Measurements from ENCODE around the gene MICAL3. TPM values are rescaled to one million over a fixed set of nuclear protein-coding genes. Genes with fewer than 3 reads are reported as not detected.

Gene MICAL3
- total and polyA plus RNA-seq, 2 of the 8 experiments (the other 6 are each of a cell fraction or from before 2014, with no cell fraction given) = 8.3 to 41.8 TPM

DNA sequence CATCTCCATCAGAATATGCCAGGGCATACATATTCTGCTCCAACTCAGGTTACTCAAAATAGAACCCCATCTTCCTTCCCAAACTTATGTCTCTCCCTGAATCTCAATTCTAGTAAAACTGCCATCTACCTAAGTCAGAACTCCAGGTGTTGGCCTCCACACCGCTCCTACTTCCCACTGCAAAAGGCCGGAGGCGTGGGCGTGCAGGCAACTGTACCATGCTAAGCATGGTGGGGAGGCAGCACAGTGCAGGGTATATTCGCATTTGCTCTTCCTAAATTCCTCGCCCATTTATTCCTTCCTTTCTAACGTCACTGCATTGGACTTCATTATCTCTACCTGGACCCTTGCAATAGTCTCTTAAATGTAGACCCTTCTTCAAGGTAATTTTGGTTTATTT, 97.8 kb downstream of the MICAL3 start (continued):
- TF ChIP-seq, protein P1, sequence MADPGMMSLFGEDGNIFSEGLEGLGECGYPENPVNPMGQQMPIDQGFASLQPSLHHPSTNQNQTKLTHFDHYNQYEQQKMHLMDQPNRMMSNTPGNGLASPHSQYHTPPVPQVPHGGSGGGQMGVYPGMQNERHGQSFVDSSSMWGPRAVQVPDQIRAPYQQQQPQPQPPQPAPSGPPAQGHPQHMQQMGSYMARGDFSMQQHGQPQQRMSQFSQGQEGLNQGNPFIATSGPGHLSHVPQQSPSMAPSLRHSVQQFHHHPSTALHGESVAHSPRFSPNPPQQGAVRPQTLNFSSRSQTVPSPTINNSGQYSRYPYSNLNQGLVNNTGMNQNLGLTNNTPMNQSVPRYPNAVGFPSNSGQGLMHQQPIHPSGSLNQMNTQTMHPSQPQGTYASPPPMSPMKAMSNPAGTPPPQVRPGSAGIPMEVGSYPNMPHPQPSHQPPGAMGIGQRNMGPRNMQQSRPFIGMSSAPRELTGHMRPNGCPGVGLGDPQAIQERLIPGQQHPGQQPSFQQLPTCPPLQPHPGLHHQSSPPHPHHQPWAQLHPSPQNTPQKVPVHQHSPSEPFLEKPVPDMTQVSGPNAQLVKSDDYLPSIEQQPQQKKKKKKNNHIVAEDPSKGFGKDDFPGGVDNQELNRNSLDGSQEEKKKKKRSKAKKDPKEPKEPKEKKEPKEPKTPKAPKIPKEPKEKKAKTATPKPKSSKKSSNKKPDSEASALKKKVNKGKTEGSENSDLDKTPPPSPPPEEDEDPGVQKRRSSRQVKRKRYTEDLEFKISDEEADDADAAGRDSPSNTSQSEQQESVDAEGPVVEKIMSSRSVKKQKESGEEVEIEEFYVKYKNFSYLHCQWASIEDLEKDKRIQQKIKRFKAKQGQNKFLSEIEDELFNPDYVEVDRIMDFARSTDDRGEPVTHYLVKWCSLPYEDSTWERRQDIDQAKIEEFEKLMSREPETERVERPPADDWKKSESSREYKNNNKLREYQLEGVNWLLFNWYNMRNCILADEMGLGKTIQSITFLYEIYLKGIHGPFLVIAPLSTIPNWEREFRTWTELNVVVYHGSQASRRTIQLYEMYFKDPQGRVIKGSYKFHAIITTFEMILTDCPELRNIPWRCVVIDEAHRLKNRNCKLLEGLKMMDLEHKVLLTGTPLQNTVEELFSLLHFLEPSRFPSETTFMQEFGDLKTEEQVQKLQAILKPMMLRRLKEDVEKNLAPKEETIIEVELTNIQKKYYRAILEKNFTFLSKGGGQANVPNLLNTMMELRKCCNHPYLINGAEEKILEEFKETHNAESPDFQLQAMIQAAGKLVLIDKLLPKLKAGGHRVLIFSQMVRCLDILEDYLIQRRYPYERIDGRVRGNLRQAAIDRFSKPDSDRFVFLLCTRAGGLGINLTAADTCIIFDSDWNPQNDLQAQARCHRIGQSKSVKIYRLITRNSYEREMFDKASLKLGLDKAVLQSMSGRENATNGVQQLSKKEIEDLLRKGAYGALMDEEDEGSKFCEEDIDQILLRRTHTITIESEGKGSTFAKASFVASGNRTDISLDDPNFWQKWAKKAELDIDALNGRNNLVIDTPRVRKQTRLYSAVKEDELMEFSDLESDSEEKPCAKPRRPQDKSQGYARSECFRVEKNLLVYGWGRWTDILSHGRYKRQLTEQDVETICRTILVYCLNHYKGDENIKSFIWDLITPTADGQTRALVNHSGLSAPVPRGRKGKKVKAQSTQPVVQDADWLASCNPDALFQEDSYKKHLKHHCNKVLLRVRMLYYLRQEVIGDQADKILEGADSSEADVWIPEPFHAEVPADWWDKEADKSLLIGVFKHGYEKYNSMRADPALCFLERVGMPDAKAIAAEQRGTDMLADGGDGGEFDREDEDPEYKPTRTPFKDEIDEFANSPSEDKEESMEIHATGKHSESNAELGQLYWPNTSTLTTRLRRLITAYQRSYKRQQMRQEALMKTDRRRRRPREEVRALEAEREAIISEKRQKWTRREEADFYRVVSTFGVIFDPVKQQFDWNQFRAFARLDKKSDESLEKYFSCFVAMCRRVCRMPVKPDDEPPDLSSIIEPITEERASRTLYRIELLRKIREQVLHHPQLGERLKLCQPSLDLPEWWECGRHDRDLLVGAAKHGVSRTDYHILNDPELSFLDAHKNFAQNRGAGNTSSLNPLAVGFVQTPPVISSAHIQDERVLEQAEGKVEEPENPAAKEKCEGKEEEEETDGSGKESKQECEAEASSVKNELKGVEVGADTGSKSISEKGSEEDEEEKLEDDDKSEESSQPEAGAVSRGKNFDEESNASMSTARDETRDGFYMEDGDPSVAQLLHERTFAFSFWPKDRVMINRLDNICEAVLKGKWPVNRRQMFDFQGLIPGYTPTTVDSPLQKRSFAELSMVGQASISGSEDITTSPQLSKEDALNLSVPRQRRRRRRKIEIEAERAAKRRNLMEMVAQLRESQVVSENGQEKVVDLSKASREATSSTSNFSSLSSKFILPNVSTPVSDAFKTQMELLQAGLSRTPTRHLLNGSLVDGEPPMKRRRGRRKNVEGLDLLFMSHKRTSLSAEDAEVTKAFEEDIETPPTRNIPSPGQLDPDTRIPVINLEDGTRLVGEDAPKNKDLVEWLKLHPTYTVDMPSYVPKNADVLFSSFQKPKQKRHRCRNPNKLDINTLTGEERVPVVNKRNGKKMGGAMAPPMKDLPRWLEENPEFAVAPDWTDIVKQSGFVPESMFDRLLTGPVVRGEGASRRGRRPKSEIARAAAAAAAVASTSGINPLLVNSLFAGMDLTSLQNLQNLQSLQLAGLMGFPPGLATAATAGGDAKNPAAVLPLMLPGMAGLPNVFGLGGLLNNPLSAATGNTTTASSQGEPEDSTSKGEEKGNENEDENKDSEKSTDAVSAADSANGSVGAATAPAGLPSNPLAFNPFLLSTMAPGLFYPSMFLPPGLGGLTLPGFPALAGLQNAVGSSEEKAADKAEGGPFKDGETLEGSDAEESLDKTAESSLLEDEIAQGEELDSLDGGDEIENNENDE (IDR thresholded peaks at IDR 0.05; ENCODE audit: insufficient replicate concordance, low read length) = no peak
- no peak for TF ChIP-seq KDM5A (IDR thresholded peaks at IDR 0.05; ENCODE audit: low read length)
- TF ChIP-seq JUN (IDR thresholded peaks at IDR 0.05; ENCODE audit: low read depth, low read length) = no peak
- no peak for TF ChIP-seq ASH2L (IDR thresholded peaks at IDR 0.05; ENCODE audit: low read length)
- TF ChIP-seq SIX5 (IDR thresholded peaks at IDR 0.05; ENCODE audit: low read depth, low read length) = no peak
- TF ChIP-seq, protein P2, sequence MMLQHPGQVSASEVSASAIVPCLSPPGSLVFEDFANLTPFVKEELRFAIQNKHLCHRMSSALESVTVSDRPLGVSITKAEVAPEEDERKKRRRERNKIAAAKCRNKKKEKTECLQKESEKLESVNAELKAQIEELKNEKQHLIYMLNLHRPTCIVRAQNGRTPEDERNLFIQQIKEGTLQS (IDR thresholded peaks at IDR 0.05; ENCODE audit: insufficient read depth, low read depth, low read length) = no peak
- no peak for TF ChIP-seq KDM1A (IDR thresholded peaks at IDR 0.05; ENCODE audit: borderline replicate concordance, low read length)
- TF ChIP-seq POLR2AphosphoS5 (IDR thresholded peaks at IDR 0.05; ENCODE audit: low read depth, low read length) = no peak
